ENCODE data around the gene STARD5. TPM values are rescaled to one million over a fixed set of nuclear protein-coding genes. Genes with fewer than 3 reads are reported as not detected.

Gene STARD5
- total and polyA plus RNA-seq, 2 experiments from 2014 or later, result 3.8 to 10.1 TPM

- H3F3A ChIP-seq (replicated peaks; ENCODE audit: low read depth), result no peaks in the 10 kb centered on the region
- no peaks in the 10 kb centered on the region; the same call in 1 of the 2 replicates for H3K4me1 ChIP-seq (ENCODE audit: insufficient read depth)
- H3K36me3 ChIP-seq (ENCODE audit: insufficient read depth), result no peaks in the 10 kb centered on the region
- Mint-ChIP-seq H3K9me3 (no peaks in the 10 kb centered on the region; the same call in 2 of the 3 replicates), H3K4me3 (no peak overlapping the region), H3K27ac (no peak overlapping the region), H3K27me3 (ENCODE audit: insufficient read depth, low read depth, poor library complexity) (peaks cover 8% of the 10 kb centered on the region), H3K4me1 (peaks cover 12% of the 10 kb centered on the region), H3K36me3 (ENCODE audit: low read depth) (no peaks in the 10 kb centered on the region)
- H3K79me2 ChIP-seq (replicated peaks; ENCODE audit: insufficient read depth), result no peaks in the 10 kb centered on the region
- H3K27me3 ChIP-seq (ENCODE audit: insufficient read depth), result no peaks in the 10 kb centered on the region
- peak overlapping the region; percentile 72; the same call in 1 of the 2 replicates for H2AFZ ChIP-seq
- no peak overlapping the region for H3K27ac ChIP-seq (ENCODE audit: low read depth)
- TF ChIP-seq REST (IDR thresholded peaks at IDR 0.05; ENCODE audit: unreplicated experiment) (no peak), ZNF462 (CRISPR knock-in tag; IDR thresholded peaks at IDR 0.05) (no peak), EZH2 (IDR thresholded peaks at IDR 0.05; ENCODE audit: low read depth, unreplicated experiment) (no peak)
- no peaks in the 10 kb centered on the region for H4K20me1 ChIP-seq (replicated peaks; ENCODE audit: insufficient read depth)
- ATAC-seq (no peak), DNase-seq (ENCODE audit: low spot score) (no peak)
- no peaks in the 10 kb centered on the region for H3K9me2 ChIP-seq (ENCODE audit: insufficient read depth)
- H3K4me3 ChIP-seq, result no peak overlapping the region
- H3K4me2 ChIP-seq, result no peak overlapping the region
Observed at GRCh38 chr15:81268881-81269601, 54.9 kb downstream of the STARD5 start.

All from GM23338 (cell line).